ENCODE measurements around the gene SASS6. TPM values are rescaled to one million over a fixed set of nuclear protein-coding genes. Genes with fewer than 3 reads are reported as not detected.

Gene SASS6
- total RNA-seq, 2 experiments from 2014 or later: 12.1 to 18.7 TPM

DNA sequence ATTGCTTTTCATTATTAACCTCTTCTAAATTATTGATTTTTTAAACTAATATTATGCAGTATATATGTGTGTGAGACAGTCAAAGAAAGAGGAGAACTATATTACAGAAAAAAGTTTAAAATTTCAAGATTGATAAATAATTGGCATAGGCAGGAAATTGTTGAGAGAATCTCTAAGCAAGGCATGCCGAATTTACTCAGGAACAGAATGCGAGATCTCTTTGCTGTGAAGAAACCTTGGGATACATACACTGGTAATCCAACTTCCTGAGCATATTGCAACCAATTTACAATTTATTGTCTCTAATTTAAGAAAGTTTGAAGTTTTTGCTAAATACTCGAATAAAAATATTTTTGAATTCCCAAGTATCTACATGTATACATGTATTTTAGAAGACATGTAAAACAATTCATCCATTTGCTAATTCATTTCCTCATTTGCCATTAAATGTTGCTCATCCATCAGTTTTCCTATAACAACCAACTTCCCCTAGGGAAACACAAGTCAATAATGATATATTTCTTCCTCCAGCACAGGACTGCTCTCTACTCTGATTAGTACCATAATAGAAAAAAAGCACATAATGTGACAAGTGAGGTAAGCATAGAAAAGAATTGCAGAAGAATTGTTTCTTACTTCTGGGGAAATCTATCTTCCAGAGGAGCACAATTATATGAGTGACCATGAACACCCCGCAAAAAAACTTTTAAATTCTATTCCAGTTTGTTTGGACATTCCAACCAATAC, 44.7 kb upstream of the SASS6 start:
- no peak for TF ChIP-seq EZH2phosphoT487 (IDR thresholded peaks at IDR 0.05; ENCODE audit: borderline replicate concordance, low read depth, low read length)
- TF ChIP-seq, protein P1, sequence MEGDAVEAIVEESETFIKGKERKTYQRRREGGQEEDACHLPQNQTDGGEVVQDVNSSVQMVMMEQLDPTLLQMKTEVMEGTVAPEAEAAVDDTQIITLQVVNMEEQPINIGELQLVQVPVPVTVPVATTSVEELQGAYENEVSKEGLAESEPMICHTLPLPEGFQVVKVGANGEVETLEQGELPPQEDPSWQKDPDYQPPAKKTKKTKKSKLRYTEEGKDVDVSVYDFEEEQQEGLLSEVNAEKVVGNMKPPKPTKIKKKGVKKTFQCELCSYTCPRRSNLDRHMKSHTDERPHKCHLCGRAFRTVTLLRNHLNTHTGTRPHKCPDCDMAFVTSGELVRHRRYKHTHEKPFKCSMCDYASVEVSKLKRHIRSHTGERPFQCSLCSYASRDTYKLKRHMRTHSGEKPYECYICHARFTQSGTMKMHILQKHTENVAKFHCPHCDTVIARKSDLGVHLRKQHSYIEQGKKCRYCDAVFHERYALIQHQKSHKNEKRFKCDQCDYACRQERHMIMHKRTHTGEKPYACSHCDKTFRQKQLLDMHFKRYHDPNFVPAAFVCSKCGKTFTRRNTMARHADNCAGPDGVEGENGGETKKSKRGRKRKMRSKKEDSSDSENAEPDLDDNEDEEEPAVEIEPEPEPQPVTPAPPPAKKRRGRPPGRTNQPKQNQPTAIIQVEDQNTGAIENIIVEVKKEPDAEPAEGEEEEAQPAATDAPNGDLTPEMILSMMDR (conservative IDR thresholded peaks at IDR 0.05; ENCODE audit: low read length): no peak
- Histone ChIP-seq H3K27ac (ENCODE audit: low read depth, low read length, poor library complexity, severe bottlenecking) (no peak overlapping the region), H3K36me3 (ENCODE audit: insufficient read depth, low read length) (no peaks in the 10 kb centered on the region), H4K20me1 (ENCODE audit: insufficient read depth, low read length) (no peaks in the 10 kb centered on the region), H3K9me3 (ENCODE audit: low read length) (no peaks in the 10 kb centered on the region), H3K4me1 (ENCODE audit: insufficient read depth, low read length, poor library complexity, severe bottlenecking) (no peaks in the 10 kb centered on the region), H3K79me2 (ENCODE audit: insufficient read depth, low read depth, low read length) (no peaks in the 10 kb centered on the region), H2AFZ (ENCODE audit: low read length) (no peak overlapping the region), H3K9me2 (ENCODE audit: insufficient read depth, low read length) (no peaks in the 10 kb centered on the region), H3K4me3 (ENCODE audit: low read depth, low read length, poor library complexity, severe bottlenecking) (no peak overlapping the region), H3K4me2 (ENCODE audit: low read length) (no peak overlapping the region)
- DNase-seq (ENCODE audit: low spot score): no peak
- intact Hi-C loops (cut with micrococcal nuclease; ENCODE audit: unreplicated experiment): no loop called here
- BruUV-seq (replicated peaks): no TSS peak
- POLR2A ChIA-PET: interaction anchor here (0.6 to 1.2 kb wide), 2 partner anchors 9 to 174 kb away, joined by 3 to 4 read pairs; no protein-coding TSS in a partner anchor
- CTCF ChIA-PET (ENCODE audit: unreplicated experiment): no interaction called here

- H3K27ac ChIP-seq (ENCODE audit: low read depth, low read length, poor library complexity, severe bottlenecking): no peak overlapping the region
- no peaks in the 10 kb centered on the region for H3K36me3 ChIP-seq (ENCODE audit: insufficient read depth, low read length)
- H3K4me1 ChIP-seq (ENCODE audit: insufficient read depth, low read length, poor library complexity, severe bottlenecking): no peaks in the 10 kb centered on the region
- H3K9me2 ChIP-seq (ENCODE audit: insufficient read depth, low read length): no peaks in the 10 kb centered on the region
- ChIA-PET POLR2A (interaction anchor here (0.6 to 1.5 kb wide), 5 partner anchors 9 to 318 kb away, joined by 3 to 5 read pairs (median 4); partner anchors contain the start of gene AGL), CTCF (ENCODE audit: unreplicated experiment) (no interaction called here)
- H3K4me3 ChIP-seq (ENCODE audit: low read depth, low read length, poor library complexity, severe bottlenecking): no peak overlapping the region
- DNase-seq (ENCODE audit: low spot score): no peak
- BruUV-seq (replicated peaks): no TSS peak
- intact Hi-C loops (cut with micrococcal nuclease; ENCODE audit: unreplicated experiment): no loop called here
- no peak overlapping the region for H2AFZ ChIP-seq (ENCODE audit: low read length)
- H3K9me3 ChIP-seq (ENCODE audit: low read length): no peaks in the 10 kb centered on the region
- no peak overlapping the region for H3K4me2 ChIP-seq (ENCODE audit: low read length)
- TF ChIP-seq EZH2phosphoT487 (IDR thresholded peaks at IDR 0.05; ENCODE audit: borderline replicate concordance, low read depth, low read length): no peak
- TF ChIP-seq, protein P1 (conservative IDR thresholded peaks at IDR 0.05; ENCODE audit: low read length): no peak
- no peaks in the 10 kb centered on the region for H4K20me1 ChIP-seq (ENCODE audit: insufficient read depth, low read length)
- no peaks in the 10 kb centered on the region for H3K79me2 ChIP-seq (ENCODE audit: insufficient read depth, low read depth, low read length)
Measured at GRCh38 chr1:100168051-100168450, 35.3 kb upstream of the SASS6 start.

DNA sequence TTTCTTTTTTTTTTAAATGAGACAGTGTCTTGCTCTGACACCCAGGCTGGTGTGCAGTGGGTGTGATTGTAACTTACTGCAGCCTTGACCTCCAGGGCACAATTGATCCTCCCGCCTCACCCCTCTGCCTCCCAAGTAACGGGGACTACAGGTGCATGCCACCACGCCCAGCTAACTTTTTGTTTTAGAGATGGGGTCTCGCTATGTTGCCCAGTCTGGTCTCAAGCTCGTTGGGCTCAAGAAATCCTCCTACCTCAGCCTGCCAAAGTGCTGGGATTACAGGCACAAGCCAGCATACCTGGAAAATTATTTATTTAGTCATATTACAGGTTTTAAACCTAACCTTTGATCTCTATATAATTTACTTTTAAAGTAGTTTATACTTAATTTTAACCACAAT, 32.0 kb upstream of the SASS6 start:
- no peaks in the 10 kb centered on the region for H3K79me2 ChIP-seq (ENCODE audit: insufficient read depth, low read depth, low read length)
- H4K20me1 ChIP-seq (ENCODE audit: insufficient read depth, low read length): no peaks in the 10 kb centered on the region
- no TSS peak for BruUV-seq (replicated peaks)
- H3K9me2 ChIP-seq (ENCODE audit: insufficient read depth, low read length): no peaks in the 10 kb centered on the region
- DNase-seq (ENCODE audit: low spot score): no peak
- CTCF ChIA-PET (ENCODE audit: unreplicated experiment): no interaction called here
- no peak overlapping the region for H2AFZ ChIP-seq (ENCODE audit: low read length)
- no peaks in the 10 kb centered on the region for H3K9me3 ChIP-seq (ENCODE audit: low read length)
- H3K36me3 ChIP-seq (ENCODE audit: insufficient read depth, low read length): no peaks in the 10 kb centered on the region
- POLR2A ChIA-PET: interaction anchor here (1.4 kb wide), 1 partner anchor 11 kb away, joined by 3 read pairs; no protein-coding TSS in a partner anchor
- no peak overlapping the region for H3K27ac ChIP-seq (ENCODE audit: low read depth, low read length, poor library complexity, severe bottlenecking)
- H3K4me1 ChIP-seq (ENCODE audit: insufficient read depth, low read length, poor library complexity, severe bottlenecking): no peaks in the 10 kb centered on the region
- no peak overlapping the region for H3K4me2 ChIP-seq (ENCODE audit: low read length)
- no peak for TF ChIP-seq EZH2phosphoT487 (IDR thresholded peaks at IDR 0.05; ENCODE audit: borderline replicate concordance, low read depth, low read length)
- TF ChIP-seq, protein P1 (conservative IDR thresholded peaks at IDR 0.05; ENCODE audit: low read length): no peak
- intact Hi-C loops (cut with micrococcal nuclease; ENCODE audit: unreplicated experiment): no loop called here
- H3K4me3 ChIP-seq (ENCODE audit: low read depth, low read length, poor library complexity, severe bottlenecking): no peak overlapping the region
